Stimulated activated CD4-positive, alpha-beta T cell treated with anti-CD3 and anti-CD28 coated beads, Interleukin-2, amount 100 ng/mL, for 4 hours (primary cell): ENCODE results near the gene HMGB1.

Experiments
- DNase-seq: peaks from one replicate; pipeline ENCODE4 v3.0.0-alpha.2; 2020; ENCODE audit warnings: low read depth

The HMGB1 gene

GRCh38 chr13:30429721-30430694, 35.7 kb downstream of the HMGB1 start:
- DNase-seq: peak; percentile 46

DNA sequence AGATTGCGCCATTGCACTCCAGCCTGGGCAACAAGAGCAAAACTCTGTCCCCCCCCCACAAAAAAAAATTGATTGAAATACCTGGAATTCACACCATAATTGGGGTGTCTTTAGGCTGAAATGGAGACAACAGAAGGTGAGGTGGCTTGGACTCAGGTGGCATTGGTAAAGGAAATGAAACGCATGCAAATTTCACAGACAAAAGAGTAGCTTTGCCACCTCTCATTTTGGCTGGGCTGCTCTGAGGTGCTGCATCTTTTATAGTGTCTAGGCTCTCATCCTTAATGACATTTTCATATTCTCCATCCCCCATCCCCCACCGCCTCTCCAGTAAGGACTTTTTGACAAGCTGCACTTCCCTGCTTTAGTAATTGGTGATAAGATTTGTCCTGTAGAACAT, 36.5 kb downstream of the HMGB1 start:
- no peak for DNase-seq

DNA sequence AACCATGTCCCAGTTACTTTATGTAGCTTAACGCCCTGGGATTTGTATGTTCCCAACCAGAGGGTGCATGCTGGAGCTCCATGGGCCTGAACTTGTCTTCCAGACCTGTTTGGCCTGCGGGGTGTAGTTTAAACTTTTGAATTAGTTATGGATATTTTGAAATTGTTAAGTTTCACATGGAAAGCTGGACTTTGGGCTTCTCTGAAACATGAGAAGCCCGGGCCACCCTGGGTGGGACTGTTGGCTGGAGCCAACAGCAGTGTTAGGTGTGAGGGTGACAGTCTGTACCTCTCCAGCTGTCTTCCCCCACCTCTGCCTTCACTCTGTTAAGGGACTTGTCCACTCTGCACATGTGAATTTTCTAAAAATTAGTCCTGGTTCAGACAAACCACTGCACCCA, 41.8 kb downstream of the HMGB1 start:
- no peak for DNase-seq

DNA sequence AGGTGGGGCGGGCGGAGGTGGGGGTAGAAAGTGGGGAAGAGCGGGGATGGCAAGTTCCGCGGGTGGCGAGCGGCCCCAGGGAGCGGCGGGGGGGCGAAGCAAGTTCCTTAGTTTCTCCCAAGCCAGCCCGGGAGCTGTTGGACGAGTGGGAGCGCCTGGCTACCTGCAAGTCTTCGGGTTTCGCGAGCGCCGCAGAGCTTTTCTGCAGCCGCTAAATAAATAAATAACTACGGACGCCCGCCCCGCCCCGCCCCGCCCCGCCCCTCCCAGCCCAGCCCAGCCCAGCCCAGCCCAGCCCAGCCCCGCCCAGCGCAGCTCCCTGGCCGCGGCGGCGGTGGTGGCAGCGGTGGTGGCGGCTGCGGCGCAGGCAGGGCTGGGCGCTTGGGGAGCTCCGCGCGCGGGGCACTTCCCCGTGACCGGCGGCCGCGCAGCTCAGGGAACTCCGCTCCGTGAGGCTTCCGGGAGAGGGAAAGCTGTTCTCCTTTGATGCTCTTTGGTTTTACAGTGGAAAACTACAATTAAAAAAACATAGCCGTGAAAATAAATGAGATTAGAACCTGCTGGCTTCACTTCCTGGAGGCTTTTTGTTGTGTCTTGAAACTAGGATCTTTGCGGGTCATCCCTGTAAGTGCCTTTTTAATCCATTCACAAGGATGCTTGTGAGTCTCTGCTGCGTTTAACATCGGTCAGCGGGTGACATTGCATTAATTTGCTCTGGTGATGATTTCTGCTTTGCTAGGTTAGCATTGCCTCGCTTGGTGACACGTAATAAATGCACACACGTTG, 43.5 kb downstream of the HMGB1 start, which contains the start of gene UBE2L5:
Gene UBE2L5 (plus strand): TSS at position 440 of the 786 bp plus-strand sequence. CDS start 5,498 bp downstream, outside the sequence.
- DNase-seq: peak; percentile 39

GRCh38 chr13:30421093-30422053, 44.4 kb downstream of the HMGB1 start:
- peak; percentile 27 for DNase-seq

GRCh38 chr13:30418717-30419459, 46.8 kb downstream of the HMGB1 start:
- no peak for DNase-seq

DNA sequence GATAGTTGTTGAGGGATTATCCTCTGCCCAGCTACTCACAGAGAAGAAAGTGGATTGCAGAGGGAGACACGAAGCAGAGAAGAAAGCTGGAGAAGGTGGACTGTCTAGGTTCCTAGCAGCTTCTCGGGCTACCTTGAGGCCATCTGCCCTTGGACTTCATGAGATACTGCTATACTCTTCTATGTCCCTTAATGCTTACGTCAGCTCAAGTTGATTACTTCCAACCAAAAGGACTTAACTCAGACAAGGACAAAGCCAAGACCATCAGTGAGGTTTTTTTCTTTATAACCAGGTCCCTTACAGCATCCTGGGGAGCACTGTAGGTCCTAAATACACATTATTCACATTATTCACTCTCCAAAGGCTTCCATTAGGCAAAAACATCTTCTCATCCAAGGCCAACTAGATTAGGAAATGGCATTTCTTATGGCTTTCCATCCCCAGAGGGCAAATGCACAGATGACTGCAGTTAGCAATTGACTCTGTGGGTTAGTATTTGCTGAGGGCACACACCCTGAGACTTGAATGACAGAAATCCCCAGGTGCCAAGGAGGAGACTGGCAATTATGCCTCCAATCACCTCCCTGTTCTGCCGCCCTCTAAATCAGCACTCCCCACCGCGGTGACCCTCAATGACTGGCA, 47.5 kb downstream of the HMGB1 start:
- DNase-seq: no peak

DNA sequence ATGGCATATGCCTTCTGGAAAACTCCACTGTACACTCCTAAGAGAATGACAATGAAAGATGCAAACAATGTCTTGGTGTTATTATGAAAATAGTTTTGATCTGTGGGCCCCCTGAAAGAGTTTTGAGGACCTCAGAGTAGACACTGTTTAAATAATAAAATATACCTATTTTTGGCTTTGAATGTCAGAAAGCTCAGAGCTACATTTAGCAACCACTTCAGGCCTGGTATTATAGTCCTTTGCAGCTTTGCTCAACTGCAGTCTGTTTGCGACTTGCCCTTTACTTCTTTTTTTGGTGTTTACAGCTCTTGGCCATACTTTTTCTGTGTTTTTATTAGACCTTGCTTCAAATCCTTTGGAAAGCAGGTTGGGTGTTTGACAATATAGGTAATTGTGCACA, 49.3 kb downstream of the HMGB1 start:
- no peak for DNase-seq

DNA sequence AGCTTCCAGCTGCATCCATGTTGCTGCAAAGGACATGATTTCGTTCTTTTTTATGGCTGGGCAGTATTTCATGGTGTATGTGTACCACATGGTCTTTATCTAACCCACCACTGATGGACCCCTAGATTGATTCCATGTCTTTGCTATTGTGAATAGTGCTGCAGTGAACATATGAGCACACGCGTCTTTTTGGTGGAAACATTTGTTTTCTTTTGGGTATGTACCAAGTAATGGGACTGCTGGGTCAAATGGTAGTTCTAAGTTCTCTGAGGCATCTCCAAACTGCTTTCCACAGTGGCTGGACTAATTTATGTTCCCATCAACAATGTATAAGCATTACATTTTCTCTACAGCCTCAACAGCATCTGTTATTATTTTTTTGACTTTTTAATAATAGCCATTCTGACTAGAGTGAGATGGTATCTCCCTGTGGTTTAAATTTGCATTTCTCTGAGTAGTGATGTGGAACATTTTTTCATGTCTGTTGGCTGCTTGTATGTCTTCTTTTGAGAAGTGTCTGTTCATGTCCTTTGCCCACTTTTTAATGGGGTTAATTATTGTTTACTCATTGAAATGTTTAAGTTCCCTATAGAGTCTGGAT, 50.2 kb downstream of the HMGB1 start:
- no peak for DNase-seq

DNA sequence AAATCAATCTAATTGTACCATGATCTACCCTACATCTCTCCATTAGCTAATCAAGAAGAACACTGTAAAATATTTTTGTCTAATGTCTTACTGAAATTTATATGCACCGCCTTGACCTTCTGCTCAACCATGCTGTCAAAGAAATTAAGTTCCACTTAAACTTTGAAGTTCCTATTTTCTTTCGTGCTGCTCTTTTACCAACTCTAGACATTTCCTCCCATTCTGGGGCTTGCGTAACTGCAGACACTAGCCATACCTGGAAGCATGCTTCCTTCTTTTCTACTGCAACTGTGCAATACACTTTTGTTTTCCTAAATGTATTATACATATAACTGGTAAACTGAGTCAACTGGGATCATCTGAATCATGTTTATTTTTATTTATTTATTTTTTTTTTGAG, 51.9 kb downstream of the HMGB1 start:
- DNase-seq: no peak

- no peak for DNase-seq
Measured at GRCh38 chr13:30412346-30412745, 53.4 kb downstream of the HMGB1 start.

DNA sequence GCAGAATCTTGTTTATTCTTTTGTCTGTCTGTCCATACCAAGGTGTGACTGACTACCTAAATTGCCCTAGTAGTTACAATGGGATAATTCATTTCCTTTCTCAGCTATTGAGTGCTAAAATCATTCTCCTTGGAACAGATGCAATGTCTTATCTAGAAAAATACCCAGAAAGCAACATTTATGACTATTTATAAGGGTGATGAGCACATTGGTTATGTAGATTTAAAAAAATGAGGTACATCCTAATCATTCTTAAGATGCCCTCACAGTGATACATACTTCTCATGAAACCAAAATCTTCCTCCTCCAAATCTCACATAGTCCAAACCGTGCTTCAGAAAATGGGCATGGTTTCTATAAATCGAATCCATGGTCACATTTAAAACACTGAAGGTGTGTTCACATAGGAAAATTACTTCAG, 55.0 kb downstream of the HMGB1 start:
- no peak for DNase-seq

DNA sequence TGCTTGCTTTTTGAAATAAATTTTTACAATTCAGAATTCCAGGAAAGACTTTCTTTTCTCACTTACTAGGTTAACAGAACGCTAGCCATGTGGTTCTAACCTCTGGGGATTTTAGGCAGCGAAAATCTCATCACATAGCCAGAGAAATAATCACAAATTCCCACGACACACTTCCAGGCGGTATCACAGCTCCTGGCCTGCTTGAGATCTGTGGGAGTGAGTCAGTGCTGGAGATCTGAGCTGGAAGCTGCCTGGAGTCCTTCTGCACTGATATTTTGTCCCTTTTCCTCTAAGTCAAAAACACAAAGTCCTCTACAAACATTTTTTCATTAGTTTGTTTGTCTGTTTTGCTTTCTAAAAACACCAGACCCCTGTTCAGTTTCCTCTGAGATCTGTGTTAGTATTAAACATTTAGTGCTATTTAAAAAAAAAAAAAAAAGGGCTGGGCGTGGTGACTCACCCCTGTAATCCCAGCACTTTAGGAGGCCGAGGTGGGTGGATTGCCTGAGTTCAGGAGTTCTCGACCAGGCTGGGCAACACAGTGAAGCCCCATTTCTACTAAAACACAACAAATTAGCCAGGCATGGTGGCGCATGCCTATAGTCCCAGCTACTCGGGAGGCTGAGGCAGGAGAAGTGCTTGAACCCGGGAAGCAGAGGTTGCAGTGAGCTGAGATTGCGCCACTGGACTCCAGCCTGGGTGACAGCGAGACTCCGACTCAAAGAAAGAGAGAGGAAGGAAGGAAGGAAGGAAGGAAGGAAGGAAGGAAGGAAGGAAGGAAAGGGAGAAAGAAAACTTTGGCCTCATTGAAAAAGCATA, 55.6 kb downstream of the HMGB1 start:
- DNase-seq: no peak

DNA sequence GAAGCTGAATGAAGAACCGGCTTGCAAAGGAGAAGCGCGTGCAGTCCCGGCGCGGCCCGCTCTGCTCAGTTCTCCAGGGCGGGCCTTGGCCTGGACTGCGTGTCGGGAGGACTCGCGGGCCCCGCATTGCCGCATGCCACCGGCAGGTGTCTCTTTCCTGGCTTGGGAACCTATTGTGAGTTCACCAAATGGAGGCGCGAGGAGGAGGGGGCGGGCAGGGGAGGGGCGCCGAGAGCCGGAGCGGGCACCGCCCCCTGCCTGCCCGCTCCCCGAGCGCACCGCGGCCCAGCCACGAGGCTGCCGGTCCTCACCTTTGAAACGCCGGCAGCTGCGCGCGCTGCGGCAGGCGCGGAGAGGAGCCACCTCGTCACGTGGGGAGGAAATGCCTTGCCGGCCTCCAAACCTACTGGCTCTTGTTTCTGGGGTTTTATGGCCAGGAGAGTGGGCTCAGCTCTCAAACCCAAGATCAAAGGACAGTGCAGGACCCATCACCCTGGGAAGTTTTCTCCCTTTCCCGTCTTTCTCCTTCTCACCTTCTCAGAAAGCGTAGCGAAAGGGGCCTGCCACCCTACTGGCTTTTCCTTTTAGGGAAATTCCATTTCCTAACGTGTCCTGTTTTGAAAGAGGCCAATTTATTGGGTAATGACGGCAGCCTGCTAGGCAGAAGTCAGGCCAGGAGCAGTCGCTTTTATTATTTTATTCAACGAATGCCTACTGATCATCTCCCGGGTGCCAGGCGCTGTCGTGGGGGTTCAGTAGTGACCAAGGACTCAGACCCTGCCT, 57.2 kb downstream of the HMGB1 start:
- DNase-seq: peak; percentile 91

- DNase-seq: no peak
Measured at GRCh38 chr13:30406779-30407416, 58.8 kb downstream of the HMGB1 start.
